GM21360 (cell line): ENCODE results near the gene CDH23.

Experiments
- ATAC-seq: cut with Tn5 transposase; IDR thresholded peaks from one replicate; pipeline ENCODE4 v1.9.1; 2021; ENCODE audit warnings: mild to moderate bottlenecking, moderate library complexity; ENCODE audit not compliant: unreplicated experiment

Gene CDH23

DNA sequence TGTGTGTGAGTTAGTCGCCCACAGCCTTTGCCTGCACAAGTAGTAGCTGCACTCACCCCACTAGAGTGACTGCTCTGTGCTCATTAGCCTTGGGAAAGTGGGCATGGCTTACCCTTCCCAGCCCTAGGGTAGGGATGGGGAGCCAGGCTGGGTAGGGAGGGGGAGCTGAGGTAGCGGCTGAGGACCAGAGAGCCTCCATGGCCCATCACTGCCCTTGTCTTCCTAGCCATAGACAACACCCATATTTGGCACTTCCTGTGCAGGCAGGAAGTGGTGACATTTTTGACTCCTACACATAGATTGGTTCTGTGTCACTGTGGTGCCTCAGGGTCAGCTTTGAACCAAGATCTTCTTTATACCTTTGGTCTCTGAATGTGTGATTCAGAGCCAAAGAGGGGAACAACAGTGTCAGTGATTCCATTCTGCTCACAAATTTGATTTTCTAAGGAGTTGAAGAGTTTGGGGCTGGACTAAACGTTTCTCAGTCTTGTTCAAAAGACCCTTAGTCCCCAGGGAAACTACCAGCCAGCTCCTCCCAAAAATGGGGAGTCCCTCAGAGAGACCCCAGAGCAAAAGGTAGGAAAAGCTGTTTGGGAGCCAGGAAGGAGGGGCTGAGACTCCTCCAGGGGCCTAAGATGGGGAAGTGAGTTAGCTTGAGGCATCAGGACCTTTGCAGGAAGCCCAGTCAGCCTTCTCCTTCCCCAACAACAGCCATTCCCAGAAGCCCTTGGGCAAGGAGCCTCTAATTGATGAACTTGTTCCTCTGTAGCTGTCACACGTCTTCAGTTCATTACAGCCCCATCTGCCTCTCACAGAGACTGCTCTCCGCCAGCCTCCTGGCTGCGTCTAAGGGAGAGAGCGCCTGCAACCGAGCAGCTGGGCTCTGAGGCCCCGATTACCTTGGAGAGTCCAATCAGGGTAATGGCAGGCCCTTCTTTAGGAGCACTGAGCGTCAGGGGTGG is 135.0 kb downstream of the CDH23 start:
- no peak for ATAC-seq

- ATAC-seq, result no peak
Observed at GRCh38 chr10:71532878-71533277, 136.2 kb downstream of the CDH23 start.

- ATAC-seq, result no peak
Observed at GRCh38 chr10:71533936-71534335, 137.2 kb downstream of the CDH23 start.

DNA sequence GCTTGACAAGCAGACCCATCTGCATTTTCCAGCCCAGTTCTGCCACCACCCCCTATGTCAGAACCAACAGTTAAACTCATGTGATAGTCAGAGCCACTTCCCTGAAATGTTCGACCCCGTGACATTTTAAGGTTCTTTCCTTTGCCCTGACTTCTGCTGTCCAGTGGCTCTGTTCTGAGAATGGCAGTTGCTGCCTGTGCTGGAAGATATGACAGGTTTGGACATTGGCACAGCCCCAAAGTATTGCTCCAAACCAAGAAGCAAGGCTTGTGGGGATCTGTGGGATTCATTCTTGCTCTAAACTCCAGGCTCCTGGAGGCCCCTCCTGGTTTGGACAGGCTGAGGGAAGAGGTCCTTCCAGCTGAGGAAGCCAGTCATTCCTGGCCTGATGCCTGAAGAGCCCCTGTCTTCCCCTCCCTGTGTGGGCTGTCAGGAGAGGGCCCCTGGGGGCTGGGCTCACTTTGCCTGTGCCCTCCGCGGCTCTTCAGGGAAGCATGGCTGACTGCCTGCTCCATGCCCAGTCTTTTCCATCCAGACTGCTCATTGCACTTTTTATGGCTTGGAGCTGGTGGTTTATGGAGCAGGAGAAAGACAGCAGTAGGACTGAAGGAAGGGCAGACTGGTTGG is 138.0 kb downstream of the CDH23 start:
- no peak for ATAC-seq

GRCh38 chr10:71536332-71536731 is 139.6 kb downstream of the CDH23 start:
- no peak for ATAC-seq

DNA sequence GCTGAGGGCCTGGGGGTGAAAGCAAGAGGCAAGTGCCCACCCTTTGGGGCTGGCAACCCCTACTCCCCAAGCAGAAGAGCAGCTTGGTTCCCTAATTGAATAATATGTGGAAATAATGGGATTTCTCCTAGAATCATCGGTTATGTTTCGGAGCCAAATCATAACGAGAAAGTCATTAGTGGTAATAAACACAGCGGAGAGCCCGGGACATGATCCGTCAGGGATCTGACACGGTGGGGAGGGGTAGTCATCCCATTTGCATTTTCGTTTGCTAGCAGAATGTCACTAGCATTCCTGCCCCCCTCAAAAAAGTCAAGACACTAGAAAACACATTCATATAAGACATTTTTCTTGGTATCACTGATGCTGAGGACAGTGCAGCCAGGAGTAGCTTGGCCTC is 140.4 kb downstream of the CDH23 start:
- ATAC-seq, result no peak

DNA sequence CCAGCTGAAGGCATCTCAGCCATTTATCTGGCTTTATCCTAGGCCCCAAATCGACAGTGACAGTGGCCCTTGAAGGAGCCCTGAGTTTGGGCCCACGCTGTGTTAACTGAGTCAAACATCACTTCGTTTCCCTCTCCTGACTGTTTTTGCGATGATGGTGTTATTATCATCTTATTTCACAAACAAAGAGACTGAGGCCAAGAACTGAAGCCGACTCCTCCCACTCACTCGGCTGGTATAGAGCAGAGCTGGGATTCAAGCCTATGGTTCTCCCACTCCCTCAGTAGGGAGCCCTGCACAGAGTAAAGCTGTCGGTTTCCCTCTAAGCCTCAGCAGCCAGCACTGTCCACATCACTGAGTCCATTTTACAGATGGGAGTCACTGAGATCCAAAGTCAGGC is 141.0 kb downstream of the CDH23 start:
- ATAC-seq, result no peak

GRCh38 chr10:71538608-71539260 is 142.0 kb downstream of the CDH23 start:
- no peak for ATAC-seq

GRCh38 chr10:71539442-71540118 is 142.9 kb downstream of the CDH23 start:
- ATAC-seq, result no peak

DNA sequence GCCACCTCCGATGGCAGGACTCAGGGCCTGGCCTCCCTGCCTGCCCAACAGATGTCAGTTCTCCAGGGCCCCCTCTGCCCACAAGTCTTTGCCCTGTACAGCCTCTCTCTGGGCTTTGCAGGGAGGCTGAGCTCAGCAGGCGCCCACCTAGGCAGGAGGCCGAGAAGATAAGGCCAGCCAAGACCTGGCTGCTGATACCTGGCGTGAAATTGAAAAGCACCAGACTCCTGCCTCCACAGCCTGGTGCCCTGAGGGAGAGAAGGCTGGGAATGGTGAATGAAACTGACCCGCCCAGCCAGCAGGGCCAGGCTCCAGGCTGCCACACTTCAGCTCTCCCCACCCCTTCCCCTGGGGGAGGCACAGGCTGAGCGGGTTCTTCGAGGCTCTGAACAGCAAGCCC is 145.8 kb downstream of the CDH23 start:
- ATAC-seq, result no peak

DNA sequence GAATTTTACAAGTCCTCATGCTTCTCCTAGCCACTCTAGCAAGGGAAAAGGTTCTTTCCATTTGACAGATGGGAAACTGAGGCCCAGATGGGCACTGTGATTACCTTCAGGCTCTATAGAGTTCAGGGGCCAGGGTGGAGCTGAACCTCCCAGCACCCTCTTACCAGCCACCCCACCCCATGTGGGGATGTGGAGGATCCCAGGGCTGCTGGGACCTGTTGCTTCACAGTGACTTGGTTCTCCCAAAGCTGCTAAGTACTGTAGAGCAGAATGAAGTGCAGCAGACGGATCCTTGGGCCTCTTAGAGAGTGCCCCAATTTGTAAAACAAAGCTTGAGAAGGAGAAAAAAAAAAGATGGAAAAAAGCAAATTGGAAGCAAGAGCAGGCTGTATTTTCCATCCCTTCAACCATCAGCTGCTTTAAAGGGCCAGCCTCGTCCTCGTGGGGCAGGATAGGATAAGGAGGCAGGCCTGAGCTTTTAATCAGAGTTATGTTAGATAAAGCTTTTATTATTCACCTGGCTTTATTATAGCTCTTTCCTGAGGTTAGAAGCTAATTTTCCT is 147.0 kb downstream of the CDH23 start:
- ATAC-seq, result no peak

DNA sequence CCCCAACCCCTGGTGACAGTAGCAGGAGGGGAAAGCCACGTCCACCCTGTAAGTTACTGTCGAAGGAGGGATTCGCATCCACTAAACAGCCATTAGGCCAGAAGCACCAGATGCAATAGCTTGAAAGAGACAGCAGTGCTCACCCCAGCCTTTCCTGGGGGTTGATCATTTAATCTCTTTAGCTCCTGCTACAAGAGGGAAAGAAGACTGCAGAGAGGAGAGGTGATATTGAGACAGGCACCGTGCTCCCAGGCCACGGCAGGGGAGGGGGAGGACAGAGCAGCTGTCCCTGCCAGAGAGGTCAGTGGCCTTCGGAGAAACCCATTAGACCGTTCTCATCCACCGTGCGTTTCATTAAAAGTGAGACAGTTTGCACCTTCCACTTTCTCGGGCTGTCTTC is 148.3 kb downstream of the CDH23 start:
- ATAC-seq, result no peak

GRCh38 chr10:71546220-71546619 is 149.5 kb downstream of the CDH23 start:
- no peak for ATAC-seq

- no peak for ATAC-seq
Observed at GRCh38 chr10:71547312-71547711, 150.6 kb downstream of the CDH23 start.

DNA sequence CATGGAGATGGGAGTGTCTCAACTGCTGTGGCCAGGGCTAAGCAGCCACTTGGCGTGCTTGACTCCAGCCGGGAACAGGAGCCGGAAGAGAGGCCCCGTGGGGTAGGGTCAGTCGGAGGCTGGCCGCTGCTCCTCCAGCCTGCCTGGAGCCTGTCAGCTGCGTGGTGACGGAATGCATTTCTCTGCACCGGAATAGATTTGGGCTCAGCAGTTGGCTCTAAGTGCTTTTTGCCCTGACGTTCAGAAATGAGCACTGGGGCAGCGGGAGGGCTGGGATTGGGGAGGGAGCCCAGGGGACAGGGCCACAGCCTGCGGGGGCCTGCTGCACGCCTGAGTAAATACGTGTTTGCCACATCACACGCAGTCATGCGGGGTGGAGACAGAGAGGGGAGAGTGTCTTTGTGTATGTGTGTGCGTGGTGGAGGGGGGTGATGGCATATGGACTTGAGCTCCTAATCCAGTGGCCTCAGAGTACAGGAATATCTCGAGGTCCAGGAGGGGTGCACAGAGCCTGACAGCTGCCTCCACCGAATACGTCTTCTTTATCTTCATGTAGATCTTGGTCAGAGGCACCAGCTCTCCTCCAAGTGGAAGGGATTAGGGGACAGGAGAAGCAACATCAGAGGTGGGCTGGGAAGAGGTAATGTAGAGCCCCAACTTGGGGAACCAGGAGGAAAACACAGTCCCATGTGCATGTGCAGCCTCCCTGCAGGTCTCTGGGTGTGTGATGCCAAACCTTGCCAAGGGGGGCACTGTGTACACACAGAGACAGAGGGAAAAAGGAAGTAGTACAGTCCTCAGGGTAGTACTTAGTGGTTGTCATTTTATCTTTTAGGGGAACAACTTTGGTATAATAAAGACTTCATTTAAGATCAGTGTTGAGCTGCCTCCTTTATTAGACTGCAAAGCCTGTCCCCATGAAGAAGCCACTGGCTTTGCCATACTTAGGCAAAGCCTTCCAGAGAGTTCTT is 151.4 kb downstream of the CDH23 start:
- no peak for ATAC-seq

GRCh38 chr10:71549766-71550533 is 153.2 kb downstream of the CDH23 start:
- no peak for ATAC-seq

DNA sequence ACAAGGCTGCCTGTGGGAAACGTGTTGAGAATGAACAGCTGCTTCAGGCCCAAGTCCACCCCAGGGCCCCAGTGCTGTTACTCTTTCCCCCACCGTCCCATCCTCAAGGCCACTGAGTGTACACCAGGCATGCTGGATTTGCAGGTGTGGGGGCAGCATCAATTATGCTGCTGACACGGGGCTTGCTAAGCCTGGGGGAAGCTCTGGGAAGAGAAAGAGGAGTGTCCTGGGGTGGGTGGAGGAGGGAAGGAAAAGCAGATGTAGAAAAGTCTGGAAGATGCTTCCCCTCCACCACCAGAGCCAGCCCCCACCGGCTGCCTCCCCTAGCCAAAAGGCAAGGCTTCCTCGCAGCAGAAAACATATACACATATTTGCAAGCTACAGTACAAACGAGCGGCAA is 153.9 kb downstream of the CDH23 start:
- ATAC-seq, result no peak

- ATAC-seq, result no peak
Observed at GRCh38 chr10:71551970-71552369, 155.2 kb downstream of the CDH23 start.

- no peak for ATAC-seq
Observed at GRCh38 chr10:71553432-71553831, 156.7 kb downstream of the CDH23 start.
